ENCODE measurements around the gene PUS10.

GRCh38 chr2:60926741-60927552, 91.1 kb downstream of the PUS10 start:
- TF ChIP-seq CTCF (IDR thresholded peaks at IDR 0.05): no peak
- no peak for TF ChIP-seq POLR2A (IDR thresholded peaks at IDR 0.05)

Data from Peyer's patch (tissue), 4 donors.